Vagina (tissue), 2 donors: ENCODE measurements around the gene ALPK1.

Experiments used
- CTCF ChIP-seq, 3 experiments: fragments of 450-650 bp in 2 of 3; fragments of 200-600 bp in 1 of 3; sonication (generic) in 1 of 3; IDR thresholded peaks; one replicate each; pipeline ENCODE4 v1.5.1; 2017 to 2019; ENCODE audit warnings: antibody characterized with exemption in 3 of 3, mild to moderate bottlenecking in 2 of 3, moderate library complexity in 2 of 3
- POLR2A ChIP-seq, 2 donors: fragments of 450-650 bp; IDR thresholded peaks; one replicate each; pipeline ENCODE4 v1.6.1; 2017; ENCODE audit warnings: antibody characterized with exemption in 2 of 2, mild to moderate bottlenecking in 2 of 2, moderate library complexity in 2 of 2

- TF ChIP-seq CTCF (IDR thresholded peaks at IDR 0.05) (no peak), POLR2A (IDR thresholded peaks at IDR 0.05) (no peak)
Measured at GRCh38 chr4:112436987-112437386, 139.8 kb downstream of the ALPK1 start.
